Measurements from ENCODE around the gene RACK1.
A peak's percentile ranks its signal among the peaks of the same experiment; 100 is the strongest.
"Not testable (repeated sequence)": the region's sequence is repeated elsewhere in the genome, so short reads cannot be mapped to it uniquely, and the experiment has no call there.

RACK1 gene

GRCh38 chr5:181212080-181212479 lies 31.6 kb downstream of the RACK1 start:
- no peak for DNase-seq

- no peak for DNase-seq
Measured at GRCh38 chr5:181211208-181211607, 32.5 kb downstream of the RACK1 start.

- not testable (repeated sequence) for DNase-seq
Measured at GRCh38 chr5:181210698-181211097, 33.0 kb downstream of the RACK1 start.

GRCh38 chr5:181210148-181210547 lies 33.6 kb downstream of the RACK1 start:
- DNase-seq: not testable (repeated sequence)

- not testable (repeated sequence) for DNase-seq
Measured at GRCh38 chr5:181209006-181209405, 34.7 kb downstream of the RACK1 start.

GRCh38 chr5:181207960-181208253 lies 35.8 kb downstream of the RACK1 start:
- DNase-seq: peak; percentile 15

GRCh38 chr5:181207214-181207959 lies 36.3 kb downstream of the RACK1 start:
- DNase-seq: peak; percentile 76

- DNase-seq: no peak
Measured at GRCh38 chr5:181205761-181206649, 37.7 kb downstream of the RACK1 start.

GRCh38 chr5:181204826-181205760 lies 38.6 kb downstream of the RACK1 start, which contains the start of gene TRIM7:
TSS of gene TRIM7 (minus strand) at chr5:181205196. CDS start at chr5:181205110, 86 bp downstream.
- DNase-seq: peak; percentile 15

GRCh38 chr5:181204113-181204825 lies 39.4 kb downstream of the RACK1 start:
- DNase-seq: no peak

- no peak for DNase-seq
Measured at GRCh38 chr5:181203777-181204112, 40.0 kb downstream of the RACK1 start.

- no peak for DNase-seq
Measured at GRCh38 chr5:181203093-181203711, 40.5 kb downstream of the RACK1 start.

- no peak for DNase-seq
Measured at GRCh38 chr5:181200816-181201215, 42.9 kb downstream of the RACK1 start.

GRCh38 chr5:181199881-181200638 lies 43.6 kb downstream of the RACK1 start:
- DNase-seq: no peak

- DNase-seq: no peak
Measured at GRCh38 chr5:181198905-181199519, 44.7 kb downstream of the RACK1 start.

- DNase-seq: no peak
Measured at GRCh38 chr5:181198106-181198685, 45.5 kb downstream of the RACK1 start.

GRCh38 chr5:181197326-181197951 lies 46.3 kb downstream of the RACK1 start:
- no peak for DNase-seq

GRCh38 chr5:181195249-181195761 lies 48.4 kb downstream of the RACK1 start:
- no peak for DNase-seq

GRCh38 chr5:181194489-181195248 lies 49.0 kb downstream of the RACK1 start:
- no peak for DNase-seq
